22Rv1 (cell line): ENCODE data around the gene ZNF385D.

Experiments used
- CTCF ChIP-seq: fragments of 450-650 bp; IDR thresholded peaks from 2 replicates; pipeline ENCODE4 v1.5.1; 2017; ENCODE audit warnings: mild to moderate bottlenecking
- ZFX ChIP-seq: fragments of 450-650 bp; IDR thresholded peaks from 2 replicates; pipeline ENCODE4 v1.6.1; 2017; ENCODE audit warnings: antibody characterized with exemption, borderline replicate concordance

- TF ChIP-seq CTCF, result no peak
- TF ChIP-seq ZFX, result no peak
Measured at GRCh38 chr3:21463319-21463718, 287.7 kb downstream of the ZNF385D start.
